GM21447 (cell line): Measurements from ENCODE around the gene CD300E.
"Not testable (repeated sequence)": the region's sequence is repeated elsewhere in the genome, so short reads cannot be mapped to it uniquely, and the experiment has no call there.

Experiments
- ATAC-seq: cut with Tn5 transposase; IDR thresholded peaks from one replicate; pipeline ENCODE4 v1.9.1; 2021; ENCODE audit not compliant: unreplicated experiment

Gene CD300E

DNA sequence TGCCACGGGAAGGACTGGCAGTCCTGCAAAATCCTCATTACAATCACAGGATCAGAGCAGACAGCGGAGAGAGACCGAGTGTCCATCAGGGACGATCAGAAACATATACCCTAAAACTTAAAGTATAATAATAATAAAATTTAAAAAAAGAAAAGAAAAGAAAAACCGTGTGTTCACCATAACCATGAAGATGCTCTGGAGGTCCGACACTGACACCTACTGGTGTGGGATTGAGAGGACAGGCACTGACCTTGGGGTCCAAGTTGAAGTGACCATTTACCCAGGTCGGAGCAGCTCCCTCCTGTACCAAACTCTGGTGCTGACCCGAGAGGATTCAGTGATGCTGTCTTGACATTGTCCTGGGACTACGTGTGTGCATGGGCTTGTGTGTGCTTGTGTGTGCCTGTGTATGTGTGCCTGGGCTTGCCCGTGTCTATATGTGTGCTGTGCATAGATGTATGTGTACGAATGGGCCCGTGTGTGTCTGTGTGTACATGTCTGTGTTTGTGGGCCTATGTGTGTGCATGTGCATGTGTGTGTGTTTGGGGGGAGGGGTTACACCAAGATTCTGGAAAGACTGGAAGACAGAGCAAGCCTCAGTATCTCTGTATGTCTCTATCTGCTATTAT is 21.5 kb downstream of the CD300E start:
- ATAC-seq, result no peak

DNA sequence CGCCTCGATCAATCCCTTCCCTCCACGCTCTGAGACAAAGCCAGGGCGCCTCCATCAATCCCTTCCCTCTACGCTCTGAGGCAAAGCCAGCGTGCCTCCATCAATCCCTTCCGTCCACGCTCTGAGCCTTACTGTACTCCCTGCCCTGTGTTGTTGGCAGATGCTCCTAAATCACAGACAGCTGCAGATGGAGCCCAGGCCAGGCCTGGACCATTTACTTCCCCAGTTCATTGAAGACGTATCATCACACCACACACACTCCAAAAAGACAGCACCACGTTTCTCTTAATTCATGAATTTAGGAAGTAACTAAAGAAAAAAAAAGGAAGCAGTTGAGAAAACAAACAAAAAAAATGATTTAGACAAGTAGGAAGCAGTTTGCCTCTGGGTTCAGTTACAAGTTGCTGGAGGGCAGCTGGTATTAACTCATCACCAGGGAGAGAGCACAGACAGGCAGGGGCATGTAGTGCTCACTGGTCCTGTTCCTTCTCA is 24.0 kb downstream of the CD300E start:
- no peak for ATAC-seq

DNA sequence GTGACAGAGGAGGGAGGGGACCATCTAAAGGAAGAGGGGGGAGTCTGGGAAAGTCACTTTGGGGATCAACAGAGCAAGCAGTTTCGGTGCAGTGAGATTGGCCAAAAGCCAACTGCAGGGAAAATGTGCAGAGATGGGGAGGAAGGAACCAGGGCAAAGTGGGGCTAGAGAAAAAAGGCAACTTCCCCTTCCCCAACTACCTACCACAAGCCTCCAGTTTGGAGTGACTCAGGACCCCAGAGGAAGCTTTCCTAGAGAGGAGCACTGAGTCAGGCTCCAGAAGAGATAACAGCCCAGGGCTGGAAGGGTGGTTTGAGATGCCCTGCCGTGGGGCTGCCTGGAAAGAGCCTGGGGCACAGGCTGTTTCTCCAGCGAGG is 24.5 kb downstream of the CD300E start:
- no peak for ATAC-seq

DNA sequence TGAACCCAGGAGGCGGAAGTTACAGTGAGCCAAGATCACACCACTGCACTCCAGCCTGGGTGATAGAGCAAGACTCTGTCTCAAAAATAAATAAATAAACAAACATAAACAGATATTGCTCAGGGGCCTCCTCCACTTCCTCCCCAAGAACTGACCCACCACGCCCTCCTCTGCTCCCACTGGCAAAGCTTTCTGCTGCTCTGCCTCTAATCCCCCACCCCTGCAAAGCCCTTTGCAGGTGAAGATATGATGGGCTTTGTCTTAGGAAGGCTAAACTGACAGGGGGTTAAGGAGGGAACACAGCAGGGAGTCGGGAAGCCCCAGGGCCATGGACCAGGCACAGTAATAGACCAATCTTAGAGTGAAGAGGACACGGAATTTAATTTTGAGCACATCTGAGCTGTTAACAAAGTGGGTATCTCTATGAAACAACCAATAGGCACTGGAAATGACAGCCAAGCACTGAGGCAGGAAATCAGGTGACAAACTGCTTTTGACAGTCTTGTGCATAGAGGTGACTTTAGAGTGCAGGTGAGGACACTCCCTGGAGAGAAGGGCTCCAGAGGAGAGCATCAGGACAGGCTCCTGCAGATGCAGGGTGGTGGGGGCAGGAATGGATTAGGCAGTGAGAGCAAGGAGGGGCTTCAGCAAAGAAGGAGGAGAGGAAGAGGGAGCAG is 25.1 kb downstream of the CD300E start:
- no peak for ATAC-seq

DNA sequence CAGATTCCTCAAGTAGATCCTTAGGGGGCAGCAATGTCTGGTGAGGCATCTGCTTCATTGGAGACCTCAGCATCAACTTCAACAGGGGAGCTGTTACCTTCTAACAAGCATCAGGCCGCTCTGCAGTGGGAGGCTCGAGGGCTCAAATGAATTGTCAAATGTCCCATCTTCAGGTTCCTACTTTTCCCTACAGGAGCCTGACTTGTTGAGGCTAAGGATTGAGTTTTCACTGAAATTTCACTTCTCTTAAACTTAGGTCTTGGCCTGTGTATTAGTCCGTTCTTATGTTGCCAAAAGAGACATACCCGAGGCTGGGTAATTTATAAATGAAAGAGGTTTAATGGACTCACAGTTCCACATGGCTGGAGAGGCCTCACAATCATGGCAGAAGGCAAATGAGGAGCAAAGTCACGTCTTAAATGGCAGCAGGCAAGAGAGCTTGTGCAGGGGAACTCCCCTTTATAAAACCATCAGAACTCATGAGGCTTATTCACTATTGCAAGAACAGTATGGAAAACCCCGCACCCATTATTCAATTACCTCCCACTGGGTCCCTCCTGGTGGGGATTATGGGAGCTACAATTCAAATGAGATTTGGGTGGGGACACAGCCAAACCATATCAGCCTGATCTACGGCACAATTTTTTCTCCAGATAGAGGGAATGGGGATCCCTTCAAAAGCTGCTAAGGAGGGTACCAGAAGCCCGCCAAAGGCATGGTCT is 26.3 kb downstream of the CD300E start:
- ATAC-seq, result no peak

DNA sequence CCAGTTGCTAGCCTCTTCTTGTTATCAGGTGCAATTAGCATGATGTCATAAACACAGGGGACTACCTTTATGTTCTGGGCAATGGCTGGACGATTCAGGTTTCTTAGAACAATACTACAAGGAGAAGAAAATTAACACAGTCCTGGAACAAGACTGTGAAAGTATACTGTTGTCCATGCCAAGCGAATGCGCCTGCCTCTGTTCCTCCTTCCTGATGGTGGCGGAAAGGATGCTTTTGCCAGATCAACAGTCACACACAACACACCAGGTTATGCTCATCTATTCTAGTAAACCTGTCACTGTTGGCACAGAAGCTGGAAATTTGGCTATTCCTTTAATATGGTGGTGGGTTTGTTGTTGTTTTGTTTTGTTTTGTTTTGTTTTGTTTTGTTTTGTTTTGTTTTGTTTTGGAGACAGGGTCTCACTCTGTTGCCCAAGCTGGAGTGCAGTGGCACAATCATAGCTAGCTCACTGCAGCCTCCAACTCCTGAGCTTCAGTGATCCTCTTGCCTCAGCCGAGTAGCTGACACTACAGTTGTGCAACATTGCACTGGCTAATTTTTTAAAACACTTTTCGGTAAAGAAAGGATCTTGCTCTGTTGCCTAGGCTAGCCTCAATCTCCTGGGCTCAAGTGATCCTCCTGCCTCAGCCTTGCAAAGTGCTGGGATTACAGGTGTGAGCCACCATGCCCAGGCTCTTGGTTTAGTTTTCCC is 28.3 kb downstream of the CD300E start:
- no peak for ATAC-seq

DNA sequence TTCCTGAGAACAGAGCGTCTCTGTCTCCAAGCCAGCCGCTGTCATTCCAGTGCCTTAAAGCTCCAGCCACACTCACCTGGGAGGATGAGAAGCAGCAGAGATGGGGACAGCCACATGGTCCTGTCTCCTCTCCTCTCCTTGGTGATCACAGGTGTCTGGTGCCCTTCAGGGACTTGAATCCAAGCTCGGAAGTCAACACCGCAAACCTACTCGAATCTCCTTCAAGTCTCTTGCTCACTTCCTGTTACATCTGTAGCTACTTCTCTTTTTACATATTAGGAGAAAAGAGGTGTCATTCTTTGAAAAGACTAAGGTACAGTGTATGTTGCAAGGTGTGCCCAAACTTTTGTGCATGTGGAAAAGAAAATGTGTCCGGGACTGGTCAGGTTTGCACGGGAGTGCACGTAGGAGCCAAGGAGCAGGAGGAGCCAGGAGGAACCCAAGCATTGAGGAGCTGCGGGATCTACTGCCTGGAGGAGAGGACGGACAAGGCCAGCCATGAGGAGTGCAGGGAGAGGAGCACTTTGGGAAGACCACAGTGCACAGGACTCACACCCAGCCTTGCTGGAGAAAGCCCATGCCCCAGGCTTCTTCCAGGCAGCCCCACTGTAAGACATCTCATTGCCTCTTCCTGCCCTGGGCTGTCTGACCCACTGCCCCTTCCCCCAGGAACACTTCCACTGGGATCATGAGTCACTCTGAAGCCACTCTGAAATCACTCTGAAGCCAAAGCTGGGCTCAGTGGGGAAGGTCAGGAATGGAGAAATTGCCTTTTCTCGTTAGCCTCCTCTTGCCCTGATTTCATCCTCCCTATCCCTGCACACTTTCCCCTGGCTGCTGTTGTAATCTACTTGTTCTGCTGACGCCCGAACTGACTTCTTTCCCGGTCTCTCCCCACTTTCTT is 31.2 kb downstream of the CD300E start, which contains the start of gene CD300LD:
Gene CD300LD, minus strand, starts transcription at position 197 of the 904 bp plus-strand sequence. Its CDS starts 81 bp downstream, at position 116.
- no peak for ATAC-seq

DNA sequence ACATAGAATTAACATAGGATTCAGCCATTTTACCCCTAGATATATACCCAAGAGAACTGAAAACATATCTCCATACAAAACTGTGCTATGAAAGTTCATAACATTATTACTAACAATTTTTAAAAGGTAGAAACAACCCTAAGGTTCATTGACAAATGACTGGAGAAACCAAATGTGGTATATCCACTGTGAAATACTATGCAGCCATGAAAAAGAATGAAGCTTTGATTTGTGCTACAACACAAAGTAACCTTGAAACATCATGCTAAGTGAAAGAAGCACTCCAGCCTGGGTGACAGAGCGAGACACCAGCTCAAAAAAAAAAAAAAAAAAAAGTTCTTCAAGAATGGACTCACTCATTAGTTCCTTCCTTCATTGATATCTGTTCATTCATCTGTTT is 32.0 kb downstream of the CD300E start:
- ATAC-seq, result no peak

DNA sequence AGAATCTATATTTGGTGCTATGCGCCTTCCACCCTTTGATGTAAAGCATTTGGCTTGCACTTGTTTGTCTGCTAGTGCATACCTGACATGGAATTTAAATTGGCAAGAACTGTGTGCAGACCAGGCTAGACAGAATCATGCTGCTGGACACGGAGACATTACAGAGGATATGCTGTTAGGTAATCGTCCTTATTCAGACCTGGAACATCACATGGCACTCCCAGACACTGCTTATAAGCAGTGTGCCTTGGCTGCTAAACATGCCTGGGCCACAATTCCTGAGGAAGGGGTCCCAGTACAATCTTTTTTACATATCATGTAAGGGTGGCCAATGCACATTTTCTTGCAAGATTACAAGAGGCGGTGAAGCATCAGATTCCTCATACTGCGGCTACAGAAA is 37.8 kb downstream of the CD300E start:
- ATAC-seq, result no peak

DNA sequence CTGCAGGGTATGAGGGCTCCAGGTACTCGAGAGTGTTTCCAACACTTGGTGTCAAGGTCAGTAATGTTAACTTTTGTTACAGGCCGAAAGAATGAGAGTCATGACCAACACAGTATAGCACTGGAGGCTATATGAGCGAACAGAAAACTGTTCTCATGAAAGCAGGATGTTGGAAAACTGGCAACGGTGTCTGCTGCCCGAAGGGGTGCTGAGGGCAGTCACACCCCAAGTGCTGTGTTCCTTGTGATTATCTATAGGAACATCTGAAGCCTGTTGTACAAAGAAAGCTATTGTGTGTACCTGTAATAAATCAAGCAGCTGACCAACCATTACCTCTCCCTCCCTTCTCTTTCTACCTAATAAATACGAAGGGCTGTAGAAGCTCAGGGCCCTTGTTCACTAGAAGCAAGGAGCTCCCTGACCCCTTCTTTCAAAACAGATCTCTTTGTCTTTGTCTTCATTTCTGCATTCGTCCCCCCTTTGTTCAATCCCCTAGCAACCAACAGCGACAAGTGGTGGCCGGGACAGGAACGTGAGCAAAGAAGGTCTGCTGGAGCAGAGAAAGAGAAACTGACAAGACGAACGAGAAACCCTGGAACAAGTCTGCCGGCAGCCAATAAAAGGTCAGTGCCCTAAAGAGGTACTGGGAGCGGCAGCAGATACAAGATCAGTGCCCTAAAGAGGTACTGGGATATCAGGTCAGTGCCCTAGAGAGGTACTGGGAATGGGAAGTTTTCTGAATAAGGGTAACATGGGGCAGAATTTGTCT is 39.1 kb downstream of the CD300E start:
- ATAC-seq, result no peak

DNA sequence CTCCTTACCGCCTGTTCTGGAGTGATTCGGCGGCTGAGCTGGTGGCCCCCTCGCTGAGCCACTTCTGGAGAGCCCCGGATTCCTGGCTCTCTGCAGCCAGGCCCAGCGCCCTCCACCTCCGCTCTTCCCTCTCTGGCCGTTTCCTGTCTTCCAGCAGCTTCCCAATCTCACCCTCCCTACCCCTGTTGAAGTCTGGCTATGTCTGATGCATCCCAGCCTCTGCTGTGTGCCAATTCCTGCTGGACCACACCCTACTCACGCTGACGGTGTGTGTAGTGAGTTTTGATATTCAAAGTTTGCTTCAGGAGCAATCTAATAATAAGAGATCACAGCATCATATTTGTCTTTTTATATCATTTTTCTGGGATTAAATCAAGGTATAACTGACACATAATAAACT is 40.9 kb downstream of the CD300E start:
- ATAC-seq, result no peak

DNA sequence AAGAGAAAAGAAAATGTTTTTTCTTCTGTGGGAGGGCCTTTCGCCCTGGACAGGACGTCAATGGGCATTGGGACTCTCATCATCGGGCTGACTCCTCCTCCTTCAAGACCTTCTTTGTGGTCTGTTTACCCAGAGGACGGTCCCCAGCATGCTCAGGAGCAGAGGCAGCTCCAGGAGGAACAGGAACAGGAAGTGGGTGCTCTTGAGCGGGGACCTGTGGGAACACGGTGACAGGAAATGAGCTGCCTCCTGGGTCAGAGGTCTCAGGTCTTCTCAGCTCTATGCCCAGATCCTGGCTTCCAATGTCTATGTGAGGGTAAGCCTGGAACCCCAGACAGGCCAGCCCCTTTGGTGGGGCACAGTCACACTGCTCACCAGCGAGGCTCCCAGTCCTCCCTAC is 43.6 kb downstream of the CD300E start:
- ATAC-seq, result no peak

DNA sequence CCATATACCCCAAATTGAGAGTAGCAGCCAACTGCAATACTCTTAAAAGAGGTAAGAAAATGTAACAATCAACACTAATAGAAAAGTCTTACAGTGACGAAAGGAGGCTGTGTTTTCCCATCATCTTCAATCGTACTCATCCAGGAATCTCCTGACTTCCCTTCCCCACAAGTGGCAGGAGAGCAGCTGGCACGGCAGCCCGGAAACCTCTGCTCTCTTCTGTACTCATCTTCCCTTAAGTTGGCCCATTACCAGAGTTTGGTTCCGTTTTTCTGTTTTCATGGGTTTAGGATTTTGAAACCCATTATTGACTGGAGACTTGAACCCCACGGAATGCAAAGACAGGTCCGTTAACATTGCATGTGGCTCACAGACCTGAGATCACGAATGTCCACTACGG is 44.6 kb downstream of the CD300E start:
- no peak for ATAC-seq

DNA sequence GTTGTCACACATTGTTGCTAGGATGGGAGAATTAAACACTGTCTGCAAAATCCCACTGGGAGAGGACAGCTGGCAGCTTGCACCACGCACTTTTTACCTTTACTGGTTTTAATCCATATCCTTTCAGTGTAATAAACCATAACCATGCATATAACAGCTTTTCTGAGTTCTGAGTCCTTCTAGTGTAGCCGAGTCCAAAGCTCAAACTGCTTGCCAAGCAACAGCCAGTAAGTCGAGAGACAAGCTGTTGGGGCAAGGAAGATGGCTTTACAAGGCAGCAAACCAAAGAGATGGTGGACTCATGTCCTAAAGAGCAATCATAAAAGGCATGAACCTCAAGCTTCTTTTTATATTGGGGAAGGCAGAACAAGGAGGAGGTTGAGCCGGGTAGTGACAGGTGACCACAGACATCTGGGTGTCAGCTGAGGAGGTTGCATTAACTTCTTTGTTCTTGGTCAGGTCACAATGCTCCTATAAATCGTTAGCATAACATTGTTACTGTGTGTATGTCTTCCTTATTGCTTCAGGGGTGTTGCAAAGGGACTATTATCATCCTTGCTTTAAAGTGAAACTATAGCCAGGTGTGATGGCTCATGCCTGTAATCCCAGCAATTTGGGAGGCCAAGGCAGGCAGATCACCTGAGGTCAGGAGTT is 48.9 kb downstream of the CD300E start:
- ATAC-seq, result no peak

DNA sequence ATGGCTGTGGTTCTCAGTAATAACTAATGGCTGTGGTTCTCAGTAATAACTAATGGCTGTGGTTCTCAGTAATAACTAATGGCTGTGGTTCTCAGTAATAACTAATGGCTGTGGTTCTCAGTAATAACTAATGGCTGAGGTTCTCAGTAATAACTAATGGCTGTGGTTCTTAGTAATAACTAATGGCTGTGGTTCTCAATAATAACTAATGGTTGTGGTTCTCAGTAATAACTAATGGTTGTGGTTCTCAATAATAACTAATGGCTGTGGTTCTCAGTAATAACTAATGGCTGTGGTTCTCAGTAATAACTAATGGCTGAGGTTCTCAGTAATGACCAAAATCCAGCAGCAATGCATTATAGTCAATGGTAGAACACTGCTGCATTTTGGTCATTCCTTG is 49.9 kb downstream of the CD300E start:
- ATAC-seq, result not testable (repeated sequence)

DNA sequence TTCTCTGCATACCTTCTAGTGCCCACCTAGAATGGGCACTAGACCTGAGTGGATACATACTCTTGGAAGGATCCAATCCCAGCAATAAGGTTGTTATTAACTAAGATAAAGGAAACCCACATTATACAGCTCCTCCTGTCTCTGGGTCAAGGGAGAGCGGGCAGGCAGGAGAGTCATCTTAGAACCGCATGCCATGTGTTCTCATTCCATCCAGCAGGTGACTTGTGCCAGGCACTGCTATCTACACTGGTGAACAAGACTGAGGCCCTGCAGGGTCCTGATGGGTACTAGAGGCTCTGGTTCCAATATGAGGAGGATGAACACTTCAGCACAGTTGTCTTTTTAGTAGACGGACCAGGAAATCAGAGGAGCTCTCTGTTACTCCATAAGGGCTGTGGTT is 50.4 kb downstream of the CD300E start:
- ATAC-seq, result no peak

DNA sequence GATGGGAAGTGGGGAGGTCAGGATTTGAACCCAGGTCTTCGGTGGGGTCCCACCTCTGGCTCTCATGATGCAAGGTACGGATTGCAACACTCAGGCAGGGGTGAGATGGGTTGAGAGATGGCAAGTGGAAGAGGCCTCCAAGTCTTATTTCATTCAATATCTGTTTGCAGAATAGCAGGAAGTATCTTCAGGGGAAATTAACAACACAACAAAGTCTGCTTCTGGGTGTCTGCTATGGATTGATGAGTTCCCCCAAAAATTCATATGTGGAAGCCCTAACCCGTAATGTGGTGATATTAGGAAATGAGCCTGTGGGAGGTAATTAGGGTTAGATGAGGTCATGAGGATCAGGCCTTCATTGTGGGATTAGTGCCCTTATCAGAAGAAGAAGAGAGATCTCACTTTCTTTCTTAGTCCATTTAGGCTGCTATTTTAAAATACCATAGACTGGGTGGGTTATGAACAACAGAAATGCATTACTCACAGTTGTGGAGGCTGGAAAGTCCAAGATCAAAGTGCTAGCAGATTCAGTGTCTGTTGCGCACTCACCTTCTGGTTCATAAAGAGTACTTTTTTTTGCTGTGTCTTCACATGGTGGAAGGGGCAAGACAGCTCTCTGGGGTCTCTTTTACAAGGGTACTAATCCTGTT is 51.8 kb downstream of the CD300E start:
- ATAC-seq, result no peak
